Prostate gland (tissue), 2 donors: Measurements from ENCODE around the gene SEZ6L.

ENCODE experiments used
- POLR2A ChIP-seq: fragments of 450-650 bp; IDR thresholded peaks from one replicate; pipeline ENCODE4 v1.6.1; 2016; ENCODE audit warnings: antibody characterized with exemption, mild to moderate bottlenecking
- POLR2AphosphoS5 ChIP-seq: sonication (generic); formaldehyde crosslinking; IDR thresholded peaks from one replicate; pipeline ENCODE4 v1.6.1; 2017; ENCODE audit warnings: antibody characterized with exemption
- TF ChIP-seq, protein P1 (sequence below), 4 experiments: fragments of 200-600 bp in 2 of 4; fragments of 450-650 bp in 2 of 4; sonication (generic) in 2 of 4; IDR thresholded peaks; 1 replicate in 3 of 4; 2 replicates in 1 of 4; pipeline ENCODE4 v1.5.1; 2016 to 2019; ENCODE audit warnings: antibody characterized with exemption in 4 of 4, mild to moderate bottlenecking in 2 of 4, moderate library complexity in 2 of 4

DNA sequence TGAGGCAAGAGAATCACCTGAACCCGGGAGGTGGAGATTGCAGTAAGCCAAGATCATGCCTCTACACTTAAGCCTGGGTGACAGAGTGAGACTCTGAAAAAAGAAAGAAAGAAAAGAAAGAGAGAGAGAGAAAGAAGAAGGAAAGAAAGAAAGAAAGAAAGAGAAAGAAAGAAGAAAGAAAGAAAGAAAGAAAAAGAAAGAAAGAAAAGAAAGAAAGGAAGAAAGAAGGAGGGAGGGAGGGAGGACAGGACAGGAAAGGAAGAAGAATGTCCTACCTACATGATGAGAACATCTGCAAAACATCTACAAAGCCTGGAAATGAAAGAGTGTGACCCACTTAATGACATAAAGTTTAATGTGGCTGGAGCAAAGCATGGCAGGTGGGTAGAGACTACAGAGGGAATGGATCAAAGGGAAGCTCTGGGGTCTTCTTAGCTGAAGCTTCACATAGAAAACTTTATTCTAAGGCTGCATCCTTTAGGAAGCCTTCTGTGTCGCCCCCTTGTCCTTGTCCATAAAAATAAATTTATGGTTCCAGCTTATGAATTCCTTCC, 147.5 kb downstream of the SEZ6L start:
- TF ChIP-seq POLR2AphosphoS5: no peak
- TF ChIP-seq, protein P1, sequence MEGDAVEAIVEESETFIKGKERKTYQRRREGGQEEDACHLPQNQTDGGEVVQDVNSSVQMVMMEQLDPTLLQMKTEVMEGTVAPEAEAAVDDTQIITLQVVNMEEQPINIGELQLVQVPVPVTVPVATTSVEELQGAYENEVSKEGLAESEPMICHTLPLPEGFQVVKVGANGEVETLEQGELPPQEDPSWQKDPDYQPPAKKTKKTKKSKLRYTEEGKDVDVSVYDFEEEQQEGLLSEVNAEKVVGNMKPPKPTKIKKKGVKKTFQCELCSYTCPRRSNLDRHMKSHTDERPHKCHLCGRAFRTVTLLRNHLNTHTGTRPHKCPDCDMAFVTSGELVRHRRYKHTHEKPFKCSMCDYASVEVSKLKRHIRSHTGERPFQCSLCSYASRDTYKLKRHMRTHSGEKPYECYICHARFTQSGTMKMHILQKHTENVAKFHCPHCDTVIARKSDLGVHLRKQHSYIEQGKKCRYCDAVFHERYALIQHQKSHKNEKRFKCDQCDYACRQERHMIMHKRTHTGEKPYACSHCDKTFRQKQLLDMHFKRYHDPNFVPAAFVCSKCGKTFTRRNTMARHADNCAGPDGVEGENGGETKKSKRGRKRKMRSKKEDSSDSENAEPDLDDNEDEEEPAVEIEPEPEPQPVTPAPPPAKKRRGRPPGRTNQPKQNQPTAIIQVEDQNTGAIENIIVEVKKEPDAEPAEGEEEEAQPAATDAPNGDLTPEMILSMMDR (IDR thresholded peaks at IDR 0.05): no peak
- TF ChIP-seq POLR2A: no peak
